Smooth muscle cell of the brain vasculature (primary cell): ENCODE results near the gene WDR37.

Experiments used
- DNase-seq: peaks from one replicate; pipeline ENCODE4 v3.0.0-alpha.2; 2012; ENCODE audit warnings: low read depth, low spot score

The WDR37 gene

GRCh38 chr10:1169186-1169885 is 113.2 kb downstream of the WDR37 start:
- no peak for DNase-seq

- no peak for DNase-seq
These were observed 114.0 kb downstream of the WDR37 start for GRCh38 chr10:1169981-1170866.

- DNase-seq, result no peak
These were observed 114.6 kb downstream of the WDR37 start for GRCh38 chr10:1170867-1171180.

- DNase-seq, result no peak
These were observed 115.0 kb downstream of the WDR37 start for GRCh38 chr10:1171182-1171581.

- DNase-seq, result no peak
These were observed 115.4 kb downstream of the WDR37 start for GRCh38 chr10:1171586-1171985.

- DNase-seq, result no peak
These were observed 116.2 kb downstream of the WDR37 start for GRCh38 chr10:1172256-1172984.

GRCh38 chr10:1173091-1173490 is 116.9 kb downstream of the WDR37 start:
- DNase-seq, result no peak

- DNase-seq, result no peak
These were observed 117.8 kb downstream of the WDR37 start for GRCh38 chr10:1174022-1174421.

GRCh38 chr10:1175956-1176565 is 119.9 kb downstream of the WDR37 start:
- DNase-seq, result no peak

GRCh38 chr10:1177936-1178335 is 121.8 kb downstream of the WDR37 start:
- DNase-seq, result no peak

- DNase-seq, result no peak
These were observed 122.3 kb downstream of the WDR37 start for GRCh38 chr10:1178506-1178905.

GRCh38 chr10:1179346-1180070 is 123.3 kb downstream of the WDR37 start:
- DNase-seq, result no peak

- no peak for DNase-seq
These were observed 124.0 kb downstream of the WDR37 start for GRCh38 chr10:1180071-1180730.

- no peak for DNase-seq
These were observed 124.7 kb downstream of the WDR37 start for GRCh38 chr10:1180836-1181235.
